OCI-LY1 (cell line): ENCODE results near the gene ERAP2.

Experiments used
- EZH2 ChIP-seq: fragments of 200-600 bp; sonication (generic), shearing (Covaris generic); IDR thresholded peaks from 2 replicates; pipeline ENCODE4 v1.8.0; 2017; ENCODE audit warnings: borderline replicate concordance, mixed run types, mild to moderate bottlenecking, antibody characterized with exemption, low read length, moderate library complexity, mixed read lengths
- TF ChIP-seq, protein P1 (sequence below): fragments of 200-600 bp; sonication (generic), shearing (Covaris generic); IDR thresholded peaks from 2 replicates; pipeline ENCODE4 v1.5.1; 2017; ENCODE audit warnings: mild to moderate bottlenecking, antibody characterized with exemption, low read length, moderate library complexity, mixed read lengths

DNA sequence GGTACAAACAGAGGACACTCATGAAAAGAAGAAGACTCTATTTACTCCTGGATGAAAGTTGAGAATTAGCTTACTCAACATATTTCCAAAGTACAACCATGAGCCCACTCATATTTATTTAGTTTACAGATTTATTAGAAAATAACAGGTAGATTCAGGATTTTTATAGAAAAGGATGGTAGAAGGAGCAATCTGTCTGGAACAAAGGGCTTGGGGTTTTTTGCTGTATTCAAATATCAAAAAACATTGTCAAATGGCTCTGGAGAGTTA, 7.0 kb upstream of the ERAP2 start:
- TF ChIP-seq, protein P1, sequence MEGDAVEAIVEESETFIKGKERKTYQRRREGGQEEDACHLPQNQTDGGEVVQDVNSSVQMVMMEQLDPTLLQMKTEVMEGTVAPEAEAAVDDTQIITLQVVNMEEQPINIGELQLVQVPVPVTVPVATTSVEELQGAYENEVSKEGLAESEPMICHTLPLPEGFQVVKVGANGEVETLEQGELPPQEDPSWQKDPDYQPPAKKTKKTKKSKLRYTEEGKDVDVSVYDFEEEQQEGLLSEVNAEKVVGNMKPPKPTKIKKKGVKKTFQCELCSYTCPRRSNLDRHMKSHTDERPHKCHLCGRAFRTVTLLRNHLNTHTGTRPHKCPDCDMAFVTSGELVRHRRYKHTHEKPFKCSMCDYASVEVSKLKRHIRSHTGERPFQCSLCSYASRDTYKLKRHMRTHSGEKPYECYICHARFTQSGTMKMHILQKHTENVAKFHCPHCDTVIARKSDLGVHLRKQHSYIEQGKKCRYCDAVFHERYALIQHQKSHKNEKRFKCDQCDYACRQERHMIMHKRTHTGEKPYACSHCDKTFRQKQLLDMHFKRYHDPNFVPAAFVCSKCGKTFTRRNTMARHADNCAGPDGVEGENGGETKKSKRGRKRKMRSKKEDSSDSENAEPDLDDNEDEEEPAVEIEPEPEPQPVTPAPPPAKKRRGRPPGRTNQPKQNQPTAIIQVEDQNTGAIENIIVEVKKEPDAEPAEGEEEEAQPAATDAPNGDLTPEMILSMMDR = no peak
- TF ChIP-seq EZH2 = no peak
